ENCODE results near the gene GBGT1. TPM values are rescaled to one million over a fixed set of nuclear protein-coding genes. Genes with fewer than 3 reads are reported as not detected.
A peak's percentile ranks its signal among the peaks of the same experiment; 100 is the strongest.

The GBGT1 gene
- total RNA-seq, 1 experiment from 2014 or later = 0.14 TPM

DNA sequence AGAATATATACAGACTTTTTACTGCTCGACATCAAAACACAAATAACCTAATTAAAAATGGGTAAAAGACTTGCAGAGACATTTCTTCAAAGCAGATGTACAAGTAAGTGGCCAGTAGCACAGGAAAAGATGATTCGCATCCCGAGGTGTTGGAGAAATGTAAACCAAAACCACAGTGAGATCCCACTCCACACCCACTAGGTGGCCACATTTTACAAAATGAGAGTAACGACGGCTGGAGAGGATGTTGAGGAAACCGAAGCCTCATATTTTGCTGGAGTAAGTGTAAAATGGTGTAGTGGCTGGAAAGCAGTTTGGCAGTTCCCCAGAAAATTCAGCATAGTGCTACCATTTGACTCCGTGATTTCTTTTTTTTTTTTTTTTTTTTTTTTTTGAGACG lies 21.3 kb upstream of the GBGT1 start:
- Histone ChIP-seq H3K4me3 (ENCODE audit: low read depth, low read length) (no peak overlapping the region), H3K27me3 (replicated peaks; ENCODE audit: control insufficient read depth, insufficient read depth, low read length) (no peaks in the 10 kb centered on the region), H3K36me3 (ENCODE audit: control insufficient read depth, insufficient read depth, low read length) (no peaks in the 10 kb centered on the region), H3K4me1 (peaks cover 3% of the 10 kb centered on the region; the same call in 1 of the 2 replicates), H3K9me3 (no peaks in the 10 kb centered on the region)
- Mint-ChIP-seq H3K27ac (ENCODE audit: unreplicated experiment) (no peak overlapping the region), H3K9me3 (ENCODE audit: unreplicated experiment) (no peaks in the 10 kb centered on the region), H3K4me3 (ENCODE audit: unreplicated experiment) (no peak overlapping the region), H3K36me3 (ENCODE audit: insufficient read depth, unreplicated experiment) (no peaks in the 10 kb centered on the region), H3K27me3 (ENCODE audit: insufficient read depth, unreplicated experiment) (peaks cover 11% of the 10 kb centered on the region), H3K4me1 (ENCODE audit: low read depth, unreplicated experiment) (no peaks in the 10 kb centered on the region)
- CTCF ChIA-PET = interaction anchor here (0.8 to 3.8 kb wide), 4 partner anchors 135 to 984 kb away, joined by 5 to 24 read pairs (median 12); no protein-coding TSS in a partner anchor
- TF ChIP-seq, protein P1, sequence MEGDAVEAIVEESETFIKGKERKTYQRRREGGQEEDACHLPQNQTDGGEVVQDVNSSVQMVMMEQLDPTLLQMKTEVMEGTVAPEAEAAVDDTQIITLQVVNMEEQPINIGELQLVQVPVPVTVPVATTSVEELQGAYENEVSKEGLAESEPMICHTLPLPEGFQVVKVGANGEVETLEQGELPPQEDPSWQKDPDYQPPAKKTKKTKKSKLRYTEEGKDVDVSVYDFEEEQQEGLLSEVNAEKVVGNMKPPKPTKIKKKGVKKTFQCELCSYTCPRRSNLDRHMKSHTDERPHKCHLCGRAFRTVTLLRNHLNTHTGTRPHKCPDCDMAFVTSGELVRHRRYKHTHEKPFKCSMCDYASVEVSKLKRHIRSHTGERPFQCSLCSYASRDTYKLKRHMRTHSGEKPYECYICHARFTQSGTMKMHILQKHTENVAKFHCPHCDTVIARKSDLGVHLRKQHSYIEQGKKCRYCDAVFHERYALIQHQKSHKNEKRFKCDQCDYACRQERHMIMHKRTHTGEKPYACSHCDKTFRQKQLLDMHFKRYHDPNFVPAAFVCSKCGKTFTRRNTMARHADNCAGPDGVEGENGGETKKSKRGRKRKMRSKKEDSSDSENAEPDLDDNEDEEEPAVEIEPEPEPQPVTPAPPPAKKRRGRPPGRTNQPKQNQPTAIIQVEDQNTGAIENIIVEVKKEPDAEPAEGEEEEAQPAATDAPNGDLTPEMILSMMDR (IDR thresholded peaks at IDR 0.05; ENCODE audit: insufficient read depth in 1 of 2, low read depth in 1 of 2, low read length in 1 of 2, severe bottlenecking in 1 of 2, unreplicated experiment in 1 of 2) = peak; percentile 52 to 76
- peak; percentile 64 to 69 for DNase-seq
- POLR2A ChIA-PET = no interaction called here
- no TSS peak for BruUV-seq (replicated peaks)
- intact Hi-C loops (cut with micrococcal nuclease; ENCODE audit: unreplicated experiment) = loop anchor here (5.0 kb wide), 1 partner anchor 302 kb away; no protein-coding TSS in a partner anchor

DNA sequence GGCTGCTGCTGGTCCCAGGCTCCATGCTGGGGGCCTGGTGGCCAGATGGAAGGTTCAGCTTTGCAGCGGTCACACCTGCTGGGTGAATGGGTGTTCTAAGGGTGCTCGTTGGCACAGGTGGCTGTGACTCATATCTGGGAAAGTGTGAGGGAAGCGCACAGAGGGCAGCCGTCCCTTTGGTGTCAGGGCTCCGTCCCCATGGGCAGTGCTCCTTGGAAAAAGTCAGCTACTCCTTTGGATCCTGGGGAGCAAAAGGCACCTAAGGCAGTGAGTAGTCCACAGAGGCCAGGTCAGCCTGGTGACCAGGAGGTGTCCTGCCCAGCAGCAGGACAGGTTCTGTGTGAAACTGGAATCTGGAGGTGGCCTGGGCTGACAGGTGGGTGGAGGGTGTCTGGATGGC lies 18.4 kb upstream of the GBGT1 start:
- peak in 1 of 2 experiments; percentile 17 for DNase-seq
- Mint-ChIP-seq H3K4me3 (ENCODE audit: unreplicated experiment) (no peak overlapping the region), H3K27ac (ENCODE audit: unreplicated experiment) (no peak overlapping the region), H3K36me3 (ENCODE audit: insufficient read depth, unreplicated experiment) (no peaks in the 10 kb centered on the region), H3K9me3 (ENCODE audit: unreplicated experiment) (no peaks in the 10 kb centered on the region), H3K4me1 (ENCODE audit: low read depth, unreplicated experiment) (no peaks in the 10 kb centered on the region), H3K27me3 (ENCODE audit: insufficient read depth, unreplicated experiment) (peaks cover 10% of the 10 kb centered on the region)
- Histone ChIP-seq H3K36me3 (ENCODE audit: control insufficient read depth, insufficient read depth, low read length) (no peaks in the 10 kb centered on the region), H3K4me1 (peaks cover 3% of the 10 kb centered on the region; the same call in 1 of the 2 replicates), H3K27me3 (replicated peaks; ENCODE audit: control insufficient read depth, insufficient read depth, low read length) (no peaks in the 10 kb centered on the region), H3K4me3 (ENCODE audit: low read depth, low read length) (no peak overlapping the region), H3K9me3 (no peaks in the 10 kb centered on the region)
- ChIA-PET POLR2A (no interaction called here), CTCF (interaction anchor here (0.5 to 1.2 kb wide), 2 partner anchors 22 to 304 kb away, joined by 4 to 5 read pairs; no protein-coding TSS in a partner anchor)
- no TSS peak for BruUV-seq (replicated peaks)
- intact Hi-C loops (cut with micrococcal nuclease; ENCODE audit: unreplicated experiment) = no loop called here
- TF ChIP-seq, protein P1 (IDR thresholded peaks at IDR 0.05; ENCODE audit: insufficient read depth in 1 of 2, low read depth in 1 of 2, low read length in 1 of 2, severe bottlenecking in 1 of 2, unreplicated experiment in 1 of 2) = no peak

DNA sequence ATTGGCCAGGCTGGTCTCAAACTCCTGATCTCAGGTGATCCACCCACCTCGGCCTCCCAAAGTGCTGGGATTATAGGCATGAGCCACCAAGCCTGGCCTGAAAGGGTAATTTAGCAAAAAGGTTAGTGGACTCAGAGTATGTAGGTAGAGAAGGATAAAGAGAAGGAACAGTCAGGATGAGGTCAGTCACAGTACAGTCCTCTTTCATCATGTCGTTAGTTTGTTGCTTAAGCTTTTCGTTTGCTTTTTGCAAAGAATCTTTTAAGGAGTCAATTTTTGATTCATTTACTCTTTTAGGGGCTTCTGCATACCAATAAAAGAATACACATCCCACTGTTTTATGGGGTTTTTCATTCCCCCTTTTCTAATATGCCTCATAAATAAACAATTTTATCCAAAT lies 17.8 kb upstream of the GBGT1 start:
- Histone ChIP-seq H3K9me3 (no peaks in the 10 kb centered on the region), H3K4me1 (peaks cover 3% of the 10 kb centered on the region; the same call in 1 of the 2 replicates), H3K4me3 (ENCODE audit: low read depth, low read length) (no peak overlapping the region), H3K36me3 (ENCODE audit: control insufficient read depth, insufficient read depth, low read length) (no peaks in the 10 kb centered on the region), H3K27me3 (replicated peaks; ENCODE audit: control insufficient read depth, insufficient read depth, low read length) (no peaks in the 10 kb centered on the region)
- no peak overlapping the region for H3K4me3 Mint-ChIP-seq (ENCODE audit: unreplicated experiment)
- no peaks in the 10 kb centered on the region for H3K9me3 Mint-ChIP-seq (ENCODE audit: unreplicated experiment)
- no peaks in the 10 kb centered on the region for H3K36me3 Mint-ChIP-seq (ENCODE audit: insufficient read depth, unreplicated experiment)
- ChIA-PET POLR2A (no interaction called here), CTCF (interaction anchor here (0.7 to 1.2 kb wide), 2 partner anchors 175 to 305 kb away, joined by 3 to 5 read pairs; partner anchors contain the start of genes SURF1 and SURF2)
- intact Hi-C loops (cut with micrococcal nuclease; ENCODE audit: unreplicated experiment) = no loop called here
- no TSS peak for BruUV-seq (replicated peaks)
- H3K4me1 Mint-ChIP-seq (ENCODE audit: low read depth, unreplicated experiment) = no peaks in the 10 kb centered on the region
- H3K27me3 Mint-ChIP-seq (ENCODE audit: insufficient read depth, unreplicated experiment) = peaks cover 9% of the 10 kb centered on the region
- DNase-seq = no peak
- TF ChIP-seq, protein P1 (IDR thresholded peaks at IDR 0.05; ENCODE audit: insufficient read depth in 1 of 2, low read depth in 1 of 2, low read length in 1 of 2, severe bottlenecking in 1 of 2, unreplicated experiment in 1 of 2) = no peak
- H3K27ac Mint-ChIP-seq (ENCODE audit: unreplicated experiment) = no peak overlapping the region
